Neuronal stem cell (in vitro differentiated cells): ENCODE results near the gene PTPRM.
A peak's percentile ranks its signal among the peaks of the same experiment; 100 is the strongest.

Experiments used
- DNase-seq: peaks from one replicate; pipeline ENCODE4 v3.0.0-alpha.2; 2013; ENCODE audit warnings: low spot score
- H2AFZ ChIP-seq: one replicate; pipeline ENCODE4 v1.6.1; 2013; ENCODE audit warnings: mild to moderate bottlenecking, low read length, inconsistent platforms
- H2AK5ac ChIP-seq: 2 replicates; pipeline ENCODE4 v1.6.1; 2013; ENCODE audit warnings: low read depth, mild to moderate bottlenecking, inconsistent platforms, low read length, moderate library complexity, mixed read lengths
- H2BK120ac ChIP-seq: 2 replicates; pipeline ENCODE4 v1.6.1; 2013; ENCODE audit warnings: low read depth, mild to moderate bottlenecking, inconsistent platforms, low read length, moderate library complexity, mixed read lengths
- H2BK12ac ChIP-seq: one replicate; pipeline ENCODE4 v1.6.1; 2013; ENCODE audit warnings: low read length, inconsistent platforms
- H2BK15ac ChIP-seq: 2 replicates; pipeline ENCODE4 v1.6.1; 2013; ENCODE audit warnings: mild to moderate bottlenecking, low read length, inconsistent platforms, mixed read lengths
- H2BK5ac ChIP-seq: one replicate; pipeline ENCODE4 v1.6.1; 2013; ENCODE audit warnings: inconsistent platforms, mild to moderate bottlenecking, low read length, moderate library complexity
- H3K14ac ChIP-seq: one replicate; pipeline ENCODE4 v1.6.1; 2013; ENCODE audit warnings: low read length, inconsistent platforms
- H3K18ac ChIP-seq: 2 replicates; pipeline ENCODE4 v1.6.1; 2013; ENCODE audit warnings: low read length, inconsistent platforms
- H3K23ac ChIP-seq: 2 replicates; pipeline ENCODE4 v1.6.1; 2013; ENCODE audit warnings: low read depth, mild to moderate bottlenecking, mixed read lengths, low read length, inconsistent platforms; ENCODE audit not compliant: poor library complexity
- H3K27ac ChIP-seq: replicated peaks from 3 replicates; pipeline ENCODE4 v1.5.1; 2013; ENCODE audit warnings: low read length, inconsistent platforms
- H3K27me3 ChIP-seq, 3 experiments: 2 replicates each; pipeline ENCODE4 v1.6.1; 2013; ENCODE audit warnings: low read length in 3 of 3, mild to moderate bottlenecking in 2 of 3, inconsistent platforms in 1 of 3, low read depth in 1 of 3, mixed read lengths in 1 of 3, moderate library complexity in 1 of 3; ENCODE audit not compliant: control insufficient read depth in 3 of 3, insufficient read depth in 3 of 3
- H3K36me3 ChIP-seq, 2 donors: replicated peaks in 1 of 2; 2 replicates each; pipeline ENCODE4 v1.6.1; 2013; ENCODE audit warnings: low read length in 2 of 2; ENCODE audit not compliant: control insufficient read depth in 2 of 2, insufficient read depth in 2 of 2
- H3K4ac ChIP-seq: 2 replicates; pipeline ENCODE4 v1.6.1; 2013; ENCODE audit warnings: inconsistent platforms, mild to moderate bottlenecking, low read length, moderate library complexity
- H3K4me1 ChIP-seq, 2 donors: 1 replicate in 1 of 2; 2 replicates in 1 of 2; pipeline ENCODE4 v1.6.1; 2013; ENCODE audit warnings: low read length in 2 of 2, low read depth in 1 of 2; ENCODE audit not compliant: control insufficient read depth in 2 of 2, insufficient read depth in 1 of 2
- H3K4me2 ChIP-seq: one replicate; pipeline ENCODE4 v1.6.1; 2013; ENCODE audit warnings: mild to moderate bottlenecking, low read length, inconsistent platforms; ENCODE audit not compliant: insufficient read depth, poor library complexity, severe bottlenecking
- H3K4me3 ChIP-seq, 2 donors: 2 replicates each; pipeline ENCODE4 v1.5.1; 2013; ENCODE audit warnings: low read length in 2 of 2, mild to moderate bottlenecking in 2 of 2, inconsistent platforms in 1 of 2, moderate library complexity in 1 of 2
- H3K79me1 ChIP-seq: one replicate; pipeline ENCODE4 v1.6.1; 2013; ENCODE audit warnings: low read depth, mild to moderate bottlenecking, inconsistent platforms, low read length, moderate library complexity
- H3K9ac ChIP-seq: one replicate; pipeline ENCODE4 v1.6.1; 2013; ENCODE audit warnings: mild to moderate bottlenecking, low read depth, low read length, inconsistent platforms; ENCODE audit not compliant: poor library complexity
- H3K9me3 ChIP-seq, 2 donors: replicated peaks in 1 of 2; 2 replicates each; pipeline versions ENCODE3 to v1.6.1; 2013; ENCODE audit warnings: low read length in 2 of 2, mild to moderate bottlenecking in 2 of 2, inconsistent platforms in 1 of 2, low read depth in 1 of 2, mixed read lengths in 1 of 2, moderate library complexity in 1 of 2; ENCODE audit not compliant: control insufficient read depth in 2 of 2, insufficient read depth in 1 of 2
- H4K8ac ChIP-seq: one replicate; pipeline ENCODE4 v1.6.1; 2013; ENCODE audit warnings: low read depth, mild to moderate bottlenecking, inconsistent platforms, low read length, moderate library complexity
- H4K91ac ChIP-seq: one replicate; pipeline ENCODE4 v1.6.1; 2013; ENCODE audit warnings: low read length, low read depth, mild to moderate bottlenecking, inconsistent platforms; ENCODE audit not compliant: poor library complexity
- WGBS, 2 donors: extraction: QIAGEN DNeasy Blood & Tissue Kit; methylation state at CpG; one replicate each; pipeline ENCODE4 v1.1.7; 2013; ENCODE audit warnings: missing lambda C conversion rate in 2 of 2, mixed read lengths in 1 of 2; ENCODE audit not compliant: insufficient read length in 2 of 2, insufficient replicate concordance in 1 of 2; ENCODE audit errors: extremely low coverage in 2 of 2; 5-methylcytosine and 5-hydroxymethylcytosine counted together

PTPRM gene

DNA sequence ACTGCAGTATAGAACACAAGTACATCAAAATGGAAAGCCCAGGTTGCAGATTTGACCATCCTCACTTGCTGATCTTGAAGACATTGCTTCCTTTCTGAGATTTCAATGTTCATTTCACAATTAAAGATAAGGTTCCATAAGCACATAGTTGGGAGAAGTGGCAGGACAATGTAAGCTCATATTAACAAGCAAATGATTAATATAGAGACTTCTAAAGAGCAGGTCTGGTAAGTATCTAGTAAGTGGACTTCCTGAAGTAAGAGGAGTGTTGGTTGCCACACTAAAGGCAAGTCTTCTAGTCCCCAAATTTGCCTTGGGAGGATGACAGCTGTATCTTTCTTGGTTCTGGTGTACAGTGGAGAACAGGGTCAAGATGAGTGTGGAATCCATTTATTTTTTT lies 1.4 kb upstream of the PTPRM start:
- no peak overlapping the region for H3K4me2 ChIP-seq
- no peak for DNase-seq
- H3K4me1 ChIP-seq: peaks cover 6 to 10% of the 10 kb centered on the region in 2 donors
- H2BK5ac ChIP-seq: no peak overlapping the region
- no peak overlapping the region for H3K4ac ChIP-seq
- no peak overlapping the region for H3K23ac ChIP-seq
- H3K27ac ChIP-seq: no peak overlapping the region
- H3K27me3 ChIP-seq: peaks cover 0 to 18% (median 8%) of the 10 kb centered on the region in 3 experiments
- H4K91ac ChIP-seq: no peak overlapping the region
- no peak overlapping the region for H3K9ac ChIP-seq
- no peak overlapping the region for H2AFZ ChIP-seq
- H2AK5ac ChIP-seq: no peak overlapping the region
- H3K18ac ChIP-seq: no peak overlapping the region
- no peak overlapping the region for H2BK120ac ChIP-seq
- no peak overlapping the region for H3K4me3 ChIP-seq
- H4K8ac ChIP-seq: no peak overlapping the region
- no peak overlapping the region for H2BK12ac ChIP-seq
- H3K79me1 ChIP-seq: peaks cover 3% of the 10 kb centered on the region
- no peak overlapping the region for H3K14ac ChIP-seq
- no peak overlapping the region for H2BK15ac ChIP-seq
- H3K36me3 ChIP-seq: no peaks in the 10 kb centered on the region
- peaks cover 0 to 5% of the 10 kb centered on the region in 2 donors for H3K9me3 ChIP-seq

DNA sequence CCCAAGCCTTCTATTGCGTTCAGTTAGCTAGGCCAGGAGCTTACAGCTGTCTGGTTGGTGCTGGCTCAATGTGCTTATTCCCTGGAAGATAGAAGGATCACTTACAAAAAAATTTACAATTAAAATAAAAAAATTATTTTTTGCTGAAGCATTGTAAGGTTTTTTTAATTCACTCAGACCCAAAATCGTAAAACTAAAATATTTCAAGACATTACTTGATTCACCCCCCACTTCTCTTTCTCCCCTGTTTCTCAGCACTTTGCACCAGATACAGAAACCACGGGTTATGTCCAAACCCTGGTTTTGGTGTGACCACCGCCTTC lies 911 bp upstream of the PTPRM start:
- Histone ChIP-seq H4K8ac (no peak overlapping the region), H3K36me3 (no peaks in the 10 kb centered on the region), H3K9ac (peak overlapping the region; percentile 50), H3K23ac (peak overlapping the region; percentile 71), H2BK120ac (no peak overlapping the region), H3K27me3 (peaks cover 0 to 18% (median 8%) of the 10 kb centered on the region in 3 experiments), H3K4me3 (peak overlapping the region; percentile 81 to 87), H3K14ac (peak overlapping the region; percentile 64), H3K4me1 (peaks cover 6 to 10% of the 10 kb centered on the region in 2 donors), H3K18ac (peak overlapping the region; percentile 95), H2BK15ac (no peak overlapping the region), H3K4me2 (peak overlapping the region; percentile 98), H2AFZ (peak overlapping the region; percentile 99), H2AK5ac (no peak overlapping the region), H2BK12ac (no peak overlapping the region), H3K4ac (no peak overlapping the region), H2BK5ac (no peak overlapping the region), H3K9me3 (peaks cover 0 to 5% of the 10 kb centered on the region in 2 donors), H3K79me1 (peaks cover 3% of the 10 kb centered on the region), H4K91ac (no peak overlapping the region), H3K27ac (no peak overlapping the region)
- DNase-seq: no peak
- no CpG with 5 or more reads among the region's 4 CpGs for WGBS, 2 donors

DNA sequence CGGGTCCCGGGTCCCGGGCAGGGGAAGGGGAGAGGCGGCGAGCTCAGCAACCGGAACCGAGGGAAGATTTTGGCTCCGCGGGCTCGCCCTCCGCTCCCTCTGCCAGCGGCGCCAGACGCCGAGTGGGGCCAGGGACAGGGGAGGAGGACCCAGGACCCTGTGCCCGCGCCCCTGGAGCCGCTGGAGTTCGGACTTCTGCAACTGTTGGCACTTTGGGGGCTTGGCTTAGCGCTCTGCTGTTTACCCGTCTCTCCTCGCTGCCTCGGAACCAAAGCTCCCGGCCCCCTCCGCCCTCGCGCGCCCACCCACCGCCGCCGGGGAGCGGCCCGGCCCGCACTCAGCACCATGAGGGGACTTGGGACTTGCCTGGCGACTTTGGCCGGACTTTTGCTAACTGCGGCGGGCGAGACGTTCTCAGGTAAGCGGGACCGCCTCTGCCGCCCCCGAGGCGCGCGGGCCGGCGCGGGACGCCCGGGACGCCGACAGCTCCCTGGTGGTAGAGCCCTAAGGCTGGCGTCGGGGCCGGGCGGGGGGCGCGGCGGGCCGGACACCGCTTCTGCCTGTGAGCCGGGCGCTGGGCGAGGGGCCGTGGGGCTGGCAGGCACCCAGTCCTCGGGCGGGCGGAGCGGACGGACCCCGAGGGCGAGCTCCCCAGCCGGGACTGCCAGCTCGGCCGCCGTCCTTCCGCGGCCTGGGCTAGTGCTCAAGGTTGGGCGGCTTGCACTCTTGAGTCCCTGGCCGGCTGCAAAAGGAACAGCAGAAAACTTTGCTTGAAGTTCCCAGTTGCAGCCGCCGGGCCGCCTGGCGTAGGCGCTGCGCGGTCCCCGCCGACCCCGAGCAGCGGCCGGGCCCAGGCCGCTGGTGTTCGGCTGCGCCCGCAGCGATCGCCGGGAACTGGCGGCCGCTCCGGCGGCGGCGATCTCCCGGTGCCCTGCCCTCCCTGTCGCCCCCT lies 634 bp downstream of the PTPRM start:
- H2BK12ac ChIP-seq: no peak overlapping the region
- H3K14ac ChIP-seq: peak overlapping the region; percentile 96
- no CpG with 5 or more reads among the region's 109 CpGs for WGBS, 2 donors
- H3K4me2 ChIP-seq: peak overlapping the region; percentile 98
- peak overlapping the region; percentile 95 for H3K18ac ChIP-seq
- H3K4ac ChIP-seq: no peak overlapping the region
- H4K91ac ChIP-seq: no peak overlapping the region
- H2BK120ac ChIP-seq: no peak overlapping the region
- H3K4me3 ChIP-seq: peak overlapping the region; percentile 81 to 88
- peak; percentile 59 for DNase-seq
- no peak overlapping the region for H2BK15ac ChIP-seq
- H3K23ac ChIP-seq: peak overlapping the region; percentile 80
- H3K27ac ChIP-seq: no peak overlapping the region
- H3K9me3 ChIP-seq: peaks cover 0 to 5% of the 10 kb centered on the region in 2 donors
- peaks cover 0 to 18% (median 8%) of the 10 kb centered on the region in 3 experiments for H3K27me3 ChIP-seq
- H3K79me1 ChIP-seq: peaks cover 3% of the 10 kb centered on the region
- H2AK5ac ChIP-seq: peak overlapping the region; percentile 68
- peak overlapping the region; percentile 29 for H2BK5ac ChIP-seq
- H3K9ac ChIP-seq: peak overlapping the region; percentile 91
- peak overlapping the region; percentile 26 for H4K8ac ChIP-seq
- peak overlapping the region; percentile 100 for H2AFZ ChIP-seq
- H3K36me3 ChIP-seq: no peaks in the 10 kb centered on the region
- peaks cover 2 to 5% of the 10 kb centered on the region in 2 donors for H3K4me1 ChIP-seq

DNA sequence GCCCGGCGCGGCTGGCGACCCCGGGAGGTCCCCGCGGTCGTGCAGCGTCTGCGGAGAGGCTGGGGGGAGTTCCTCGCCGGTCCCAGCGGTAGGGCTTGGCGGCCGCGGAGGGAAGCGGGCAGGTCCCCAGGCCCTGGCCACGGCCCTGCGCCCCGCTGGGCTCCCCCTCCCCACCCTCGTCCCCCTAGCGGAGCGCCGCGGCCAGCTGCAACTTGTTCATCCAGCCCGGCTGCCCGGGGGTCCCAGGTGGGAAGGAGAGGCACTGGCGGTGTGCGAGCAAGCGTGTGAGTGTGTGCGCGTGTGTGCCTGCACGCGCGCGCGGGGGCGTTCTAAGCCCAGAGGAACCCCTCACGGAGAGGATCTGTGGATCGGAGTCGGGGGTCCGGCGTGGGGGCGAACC lies 1.3 kb downstream of the PTPRM start:
- no peak overlapping the region for H2AK5ac ChIP-seq
- no peak overlapping the region for H3K27ac ChIP-seq
- no peaks in the 10 kb centered on the region for H3K36me3 ChIP-seq
- H2BK5ac ChIP-seq: no peak overlapping the region
- H3K4me1 ChIP-seq: peaks cover 5 to 6% of the 10 kb centered on the region in 2 donors
- H3K4me3 ChIP-seq: peak overlapping the region; percentile 81 to 88
- no peak overlapping the region for H2BK12ac ChIP-seq
- H3K9ac ChIP-seq: peak overlapping the region; percentile 91
- no peak overlapping the region for H3K4ac ChIP-seq
- H3K23ac ChIP-seq: no peak overlapping the region
- DNase-seq: no peak
- peak overlapping the region; percentile 100 for H2AFZ ChIP-seq
- no peak overlapping the region for H4K8ac ChIP-seq
- peak overlapping the region; percentile 98 for H3K4me2 ChIP-seq
- H3K79me1 ChIP-seq: peaks cover 5% of the 10 kb centered on the region
- H3K27me3 ChIP-seq: peaks cover 0 to 18% (median 8%) of the 10 kb centered on the region in 3 experiments
- H3K14ac ChIP-seq: peak overlapping the region; percentile 96
- no peak overlapping the region for H4K91ac ChIP-seq
- peak overlapping the region; percentile 95 for H3K18ac ChIP-seq
- no CpG with 5 or more reads among the region's 44 CpGs for WGBS, 2 donors
- peaks cover 0 to 5% of the 10 kb centered on the region in 2 donors for H3K9me3 ChIP-seq
- no peak overlapping the region for H2BK15ac ChIP-seq
- no peak overlapping the region for H2BK120ac ChIP-seq
